ENCODE data around the gene NRCAM. TPM values are rescaled to one million over a fixed set of nuclear protein-coding genes. Genes with fewer than 3 reads are reported as not detected.

Gene NRCAM
- polyA plus RNA-seq, 3 donors, result not detected

GRCh38 chr7:108316708-108317107 is 139.5 kb downstream of the NRCAM start:
- Histone ChIP-seq H2AFZ (ENCODE audit: insufficient read depth, low read depth, low read length, poor library complexity, severe bottlenecking) (no peak overlapping the region), H3K36me3 (replicated peaks in 1 of 2; ENCODE audit: control insufficient read depth in 1 of 2, insufficient read depth in 2 of 2, low read length in 2 of 2) (no peaks in the 10 kb centered on the region), H3K4me1 (ENCODE audit: control insufficient read depth in 1 of 2, insufficient read depth in 2 of 2, low read length in 2 of 2) (no peaks in the 10 kb centered on the region), H3K79me2 (ENCODE audit: insufficient read depth, low read length) (no peaks in the 10 kb centered on the region), H4K20me1 (ENCODE audit: insufficient read depth, low read length) (no peaks in the 10 kb centered on the region), H3K9me3 (replicated peaks in 1 of 2; ENCODE audit: control insufficient read depth in 1 of 2, insufficient read depth in 1 of 2, low read length in 2 of 2) (no peaks in the 10 kb centered on the region), H3K27ac (ENCODE audit: low read depth in 1 of 2, low read length in 2 of 2) (no peak overlapping the region), H3K4me3 (replicated peaks in 1 of 3; ENCODE audit: low read depth in 2 of 3, low read length in 3 of 3) (no peak overlapping the region), H3K9ac (ENCODE audit: insufficient read depth, low read length, poor library complexity, severe bottlenecking) (no peak overlapping the region), H3K4me2 (replicated peaks; ENCODE audit: extremely low read depth, low read length, poor library complexity, severe bottlenecking) (no peak overlapping the region), H3K27me3 (ENCODE audit: control insufficient read depth in 2 of 2, insufficient read depth in 2 of 2, low read length in 2 of 2) (no peaks in the 10 kb centered on the region)
- no peak overlapping the region for H3K27ac Mint-ChIP-seq
- no peak overlapping the region for H3K4me3 Mint-ChIP-seq
- intact Hi-C loops (cut with micrococcal nuclease), result no loop called here
- peaks cover 0 to 3% (median 0%) of the 10 kb centered on the region in 3 donors for H3K27me3 Mint-ChIP-seq (ENCODE audit: low read depth in 3 of 3)
- H3K4me1 Mint-ChIP-seq, result no peaks in the 10 kb centered on the region
- no peak for DNase-seq
- TF ChIP-seq CTCF (IDR thresholded peaks at IDR 0.05), result no peak
- WGBS (ENCODE audit: insufficient coverage), result no CpG with 5 or more reads among the region's 1 CpG
- H3K36me3 Mint-ChIP-seq, result no peaks in the 10 kb centered on the region
- peaks cover 0 to 7% (median 2%) of the 10 kb centered on the region in 7 donors for H3K9me3 Mint-ChIP-seq

- intact Hi-C loops (cut with micrococcal nuclease), result no loop called here
These were observed 141.7 kb downstream of the NRCAM start for GRCh38 chr7:108314551-108314950.

More at GRCh38 chr7:108314551-108314950, 141.7 kb downstream of the NRCAM start:
- Histone ChIP-seq H3K4me1 (ENCODE audit: control insufficient read depth in 1 of 2, insufficient read depth in 2 of 2, low read length in 2 of 2) (no peaks in the 10 kb centered on the region), H3K27ac (ENCODE audit: low read depth in 1 of 2, low read length in 2 of 2) (no peak overlapping the region), H3K9me3 (replicated peaks in 1 of 2; ENCODE audit: control insufficient read depth in 1 of 2, insufficient read depth in 1 of 2, low read length in 2 of 2) (no peaks in the 10 kb centered on the region), H2AFZ (ENCODE audit: insufficient read depth, low read depth, low read length, poor library complexity, severe bottlenecking) (no peak overlapping the region), H3K27me3 (ENCODE audit: control insufficient read depth in 2 of 2, insufficient read depth in 2 of 2, low read length in 2 of 2) (no peaks in the 10 kb centered on the region), H3K4me3 (replicated peaks in 1 of 3; ENCODE audit: low read depth in 2 of 3, low read length in 3 of 3) (no peak overlapping the region), H3K4me2 (replicated peaks; ENCODE audit: extremely low read depth, low read length, poor library complexity, severe bottlenecking) (no peak overlapping the region), H4K20me1 (ENCODE audit: insufficient read depth, low read length) (no peaks in the 10 kb centered on the region), H3K36me3 (replicated peaks in 1 of 2; ENCODE audit: control insufficient read depth in 1 of 2, insufficient read depth in 2 of 2, low read length in 2 of 2) (no peaks in the 10 kb centered on the region), H3K9ac (ENCODE audit: insufficient read depth, low read length, poor library complexity, severe bottlenecking) (no peak overlapping the region), H3K79me2 (ENCODE audit: insufficient read depth, low read length) (no peaks in the 10 kb centered on the region)
- peaks cover 0 to 6% (median 0%) of the 10 kb centered on the region in 3 donors for H3K27me3 Mint-ChIP-seq (ENCODE audit: low read depth in 3 of 3)
- no peak for TF ChIP-seq CTCF (IDR thresholded peaks at IDR 0.05)
- no peaks in the 10 kb centered on the region for H3K4me1 Mint-ChIP-seq
- H3K4me3 Mint-ChIP-seq, result no peak overlapping the region
- no peak overlapping the region for H3K27ac Mint-ChIP-seq
- peaks cover 0 to 7% (median 3%) of the 10 kb centered on the region in 7 donors for H3K9me3 Mint-ChIP-seq
- no peaks in the 10 kb centered on the region for H3K36me3 Mint-ChIP-seq
- no peak for DNase-seq

All from CD14-positive monocyte (primary cell).